Liver (tissue), 3 donors: Measurements from ENCODE around the gene YIPF5.

Source experiments
- EGR1 ChIP-seq, 2 donors: IDR thresholded peaks; 2 replicates each; pipeline ENCODE4 v1.6.1; 2016 to 2018; ENCODE audit warnings: antibody characterized with exemption in 2 of 2, low read depth in 2 of 2
- FOXA1 ChIP-seq: IDR thresholded peaks from 2 replicates; pipeline ENCODE4 v1.6.1; 2016; ENCODE audit warnings: antibody characterized with exemption
- GABPA ChIP-seq, 2 donors: IDR thresholded peaks in 1 of 2; conservative IDR thresholded peaks in 1 of 2; 2 replicates each; pipeline ENCODE4 v1.6.1; 2016; ENCODE audit warnings: antibody characterized with exemption in 2 of 2, mild to moderate bottlenecking in 1 of 2, moderate library complexity in 1 of 2
- JUND ChIP-seq, 2 donors: IDR thresholded peaks; 2 replicates each; pipeline ENCODE4 v1.6.1; 2016; ENCODE audit warnings: antibody characterized with exemption in 2 of 2
- NR2F2 ChIP-seq: IDR thresholded peaks from 2 replicates; pipeline ENCODE4 v1.6.1; 2016; ENCODE audit warnings: antibody characterized with exemption
- RAD21 ChIP-seq, 2 donors: IDR thresholded peaks; 2 replicates each; pipeline ENCODE4 v1.6.1; 2016; ENCODE audit warnings: antibody characterized with exemption in 2 of 2, mild to moderate bottlenecking in 2 of 2
- RXRA ChIP-seq, 2 donors: IDR thresholded peaks; 2 replicates each; pipeline ENCODE4 v1.6.1; 2017 to 2018; ENCODE audit warnings: antibody characterized with exemption in 2 of 2, mild to moderate bottlenecking in 1 of 2
- SP1 ChIP-seq: IDR thresholded peaks from 2 replicates; pipeline ENCODE4 v1.6.1; 2018; ENCODE audit warnings: antibody characterized with exemption, mild to moderate bottlenecking
- TAF1 ChIP-seq: conservative IDR thresholded peaks from 2 replicates; pipeline ENCODE4 v1.6.1; 2016; ENCODE audit warnings: antibody characterized with exemption, mild to moderate bottlenecking
- TF ChIP-seq, protein P1 (sequence below): fragments of 150-350 bp; IDR thresholded peaks from 2 replicates; pipeline ENCODE4 v1.5.1; 2017; ENCODE audit warnings: improper control_type of control experiment, low read depth, low read length; ENCODE audit not compliant: missing input control
- TF ChIP-seq, protein P2 (sequence below): IDR thresholded peaks from 2 replicates; pipeline ENCODE4 v1.6.1; 2016; ENCODE audit warnings: antibody characterized with exemption
- TF ChIP-seq, protein P3 (sequence below): IDR thresholded peaks from 2 replicates; pipeline ENCODE4 v1.6.1; 2016; ENCODE audit warnings: antibody characterized with exemption, mild to moderate bottlenecking
- TF ChIP-seq, protein P4 (sequence below): IDR thresholded peaks from 2 replicates; pipeline ENCODE4 v1.6.1; 2016; ENCODE audit warnings: antibody characterized with exemption
- TF ChIP-seq, protein P5 (sequence below): IDR thresholded peaks from 2 replicates; pipeline ENCODE4 v1.6.1; 2016; ENCODE audit warnings: antibody characterized with exemption
- donor health status: healthy.
- donor health status: healthy.

DNA sequence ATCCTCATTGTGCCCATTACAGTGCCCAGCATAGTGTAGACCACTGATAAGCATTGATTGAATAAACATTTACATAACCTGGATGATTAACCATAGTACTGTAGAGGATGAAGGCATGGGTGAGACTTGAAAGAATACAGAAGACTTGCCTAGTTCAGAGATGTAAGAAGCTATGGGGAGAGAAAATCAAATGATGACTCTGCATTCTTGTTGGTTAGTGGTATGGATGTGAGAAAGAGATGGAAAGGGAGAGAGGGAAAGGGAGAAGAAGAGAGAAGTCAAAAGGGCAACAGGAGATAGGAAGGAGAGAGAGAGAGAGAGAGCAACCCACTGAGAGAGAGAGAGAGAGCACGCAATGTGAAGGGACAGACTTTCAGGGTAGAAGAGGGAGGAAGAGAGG, 26.8 kb downstream of the YIPF5 start:
- TF ChIP-seq FOXA1 (no peak), SP1 (no peak), TAF1 (no peak), RAD21 (IDR thresholded peaks at IDR 0.05) (no peak), NR2F2 (no peak), GABPA (IDR thresholded peaks at IDR 0.05 in 1 of 2, conservative IDR thresholded peaks at IDR 0.05 in 1 of 2) (no peak), JUND (IDR thresholded peaks at IDR 0.05) (no peak), EGR1 (IDR thresholded peaks at IDR 0.05; ENCODE audit: low read depth in 2 of 2) (no peak), RXRA (IDR thresholded peaks at IDR 0.05) (no peak)
- TF ChIP-seq, protein P1, sequence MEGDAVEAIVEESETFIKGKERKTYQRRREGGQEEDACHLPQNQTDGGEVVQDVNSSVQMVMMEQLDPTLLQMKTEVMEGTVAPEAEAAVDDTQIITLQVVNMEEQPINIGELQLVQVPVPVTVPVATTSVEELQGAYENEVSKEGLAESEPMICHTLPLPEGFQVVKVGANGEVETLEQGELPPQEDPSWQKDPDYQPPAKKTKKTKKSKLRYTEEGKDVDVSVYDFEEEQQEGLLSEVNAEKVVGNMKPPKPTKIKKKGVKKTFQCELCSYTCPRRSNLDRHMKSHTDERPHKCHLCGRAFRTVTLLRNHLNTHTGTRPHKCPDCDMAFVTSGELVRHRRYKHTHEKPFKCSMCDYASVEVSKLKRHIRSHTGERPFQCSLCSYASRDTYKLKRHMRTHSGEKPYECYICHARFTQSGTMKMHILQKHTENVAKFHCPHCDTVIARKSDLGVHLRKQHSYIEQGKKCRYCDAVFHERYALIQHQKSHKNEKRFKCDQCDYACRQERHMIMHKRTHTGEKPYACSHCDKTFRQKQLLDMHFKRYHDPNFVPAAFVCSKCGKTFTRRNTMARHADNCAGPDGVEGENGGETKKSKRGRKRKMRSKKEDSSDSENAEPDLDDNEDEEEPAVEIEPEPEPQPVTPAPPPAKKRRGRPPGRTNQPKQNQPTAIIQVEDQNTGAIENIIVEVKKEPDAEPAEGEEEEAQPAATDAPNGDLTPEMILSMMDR = no peak
- TF ChIP-seq, protein P2, sequence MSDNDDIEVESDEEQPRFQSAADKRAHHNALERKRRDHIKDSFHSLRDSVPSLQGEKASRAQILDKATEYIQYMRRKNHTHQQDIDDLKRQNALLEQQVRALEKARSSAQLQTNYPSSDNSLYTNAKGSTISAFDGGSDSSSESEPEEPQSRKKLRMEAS = no peak
- TF ChIP-seq, protein P3, sequence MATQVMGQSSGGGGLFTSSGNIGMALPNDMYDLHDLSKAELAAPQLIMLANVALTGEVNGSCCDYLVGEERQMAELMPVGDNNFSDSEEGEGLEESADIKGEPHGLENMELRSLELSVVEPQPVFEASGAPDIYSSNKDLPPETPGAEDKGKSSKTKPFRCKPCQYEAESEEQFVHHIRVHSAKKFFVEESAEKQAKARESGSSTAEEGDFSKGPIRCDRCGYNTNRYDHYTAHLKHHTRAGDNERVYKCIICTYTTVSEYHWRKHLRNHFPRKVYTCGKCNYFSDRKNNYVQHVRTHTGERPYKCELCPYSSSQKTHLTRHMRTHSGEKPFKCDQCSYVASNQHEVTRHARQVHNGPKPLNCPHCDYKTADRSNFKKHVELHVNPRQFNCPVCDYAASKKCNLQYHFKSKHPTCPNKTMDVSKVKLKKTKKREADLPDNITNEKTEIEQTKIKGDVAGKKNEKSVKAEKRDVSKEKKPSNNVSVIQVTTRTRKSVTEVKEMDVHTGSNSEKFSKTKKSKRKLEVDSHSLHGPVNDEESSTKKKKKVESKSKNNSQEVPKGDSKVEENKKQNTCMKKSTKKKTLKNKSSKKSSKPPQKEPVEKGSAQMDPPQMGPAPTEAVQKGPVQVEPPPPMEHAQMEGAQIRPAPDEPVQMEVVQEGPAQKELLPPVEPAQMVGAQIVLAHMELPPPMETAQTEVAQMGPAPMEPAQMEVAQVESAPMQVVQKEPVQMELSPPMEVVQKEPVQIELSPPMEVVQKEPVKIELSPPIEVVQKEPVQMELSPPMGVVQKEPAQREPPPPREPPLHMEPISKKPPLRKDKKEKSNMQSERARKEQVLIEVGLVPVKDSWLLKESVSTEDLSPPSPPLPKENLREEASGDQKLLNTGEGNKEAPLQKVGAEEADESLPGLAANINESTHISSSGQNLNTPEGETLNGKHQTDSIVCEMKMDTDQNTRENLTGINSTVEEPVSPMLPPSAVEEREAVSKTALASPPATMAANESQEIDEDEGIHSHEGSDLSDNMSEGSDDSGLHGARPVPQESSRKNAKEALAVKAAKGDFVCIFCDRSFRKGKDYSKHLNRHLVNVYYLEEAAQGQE = no peak
- TF ChIP-seq, protein P4, sequence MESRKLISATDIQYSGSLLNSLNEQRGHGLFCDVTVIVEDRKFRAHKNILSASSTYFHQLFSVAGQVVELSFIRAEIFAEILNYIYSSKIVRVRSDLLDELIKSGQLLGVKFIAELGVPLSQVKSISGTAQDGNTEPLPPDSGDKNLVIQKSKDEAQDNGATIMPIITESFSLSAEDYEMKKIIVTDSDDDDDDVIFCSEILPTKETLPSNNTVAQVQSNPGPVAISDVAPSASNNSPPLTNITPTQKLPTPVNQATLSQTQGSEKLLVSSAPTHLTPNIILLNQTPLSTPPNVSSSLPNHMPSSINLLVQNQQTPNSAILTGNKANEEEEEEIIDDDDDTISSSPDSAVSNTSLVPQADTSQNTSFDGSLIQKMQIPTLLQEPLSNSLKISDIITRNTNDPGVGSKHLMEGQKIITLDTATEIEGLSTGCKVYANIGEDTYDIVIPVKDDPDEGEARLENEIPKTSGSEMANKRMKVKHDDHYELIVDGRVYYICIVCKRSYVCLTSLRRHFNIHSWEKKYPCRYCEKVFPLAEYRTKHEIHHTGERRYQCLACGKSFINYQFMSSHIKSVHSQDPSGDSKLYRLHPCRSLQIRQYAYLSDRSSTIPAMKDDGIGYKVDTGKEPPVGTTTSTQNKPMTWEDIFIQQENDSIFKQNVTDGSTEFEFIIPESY = no peak
- TF ChIP-seq, protein P5, sequence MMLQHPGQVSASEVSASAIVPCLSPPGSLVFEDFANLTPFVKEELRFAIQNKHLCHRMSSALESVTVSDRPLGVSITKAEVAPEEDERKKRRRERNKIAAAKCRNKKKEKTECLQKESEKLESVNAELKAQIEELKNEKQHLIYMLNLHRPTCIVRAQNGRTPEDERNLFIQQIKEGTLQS = no peak
